ENCODE measurements around the gene LPCAT4. TPM values are rescaled to one million over a fixed set of nuclear protein-coding genes. Genes with fewer than 3 reads are reported as not detected.

LPCAT4 gene
- total and polyA plus RNA-seq, 4 donors, result 1.1 to 2.4 (median 1.8) TPM

DNA sequence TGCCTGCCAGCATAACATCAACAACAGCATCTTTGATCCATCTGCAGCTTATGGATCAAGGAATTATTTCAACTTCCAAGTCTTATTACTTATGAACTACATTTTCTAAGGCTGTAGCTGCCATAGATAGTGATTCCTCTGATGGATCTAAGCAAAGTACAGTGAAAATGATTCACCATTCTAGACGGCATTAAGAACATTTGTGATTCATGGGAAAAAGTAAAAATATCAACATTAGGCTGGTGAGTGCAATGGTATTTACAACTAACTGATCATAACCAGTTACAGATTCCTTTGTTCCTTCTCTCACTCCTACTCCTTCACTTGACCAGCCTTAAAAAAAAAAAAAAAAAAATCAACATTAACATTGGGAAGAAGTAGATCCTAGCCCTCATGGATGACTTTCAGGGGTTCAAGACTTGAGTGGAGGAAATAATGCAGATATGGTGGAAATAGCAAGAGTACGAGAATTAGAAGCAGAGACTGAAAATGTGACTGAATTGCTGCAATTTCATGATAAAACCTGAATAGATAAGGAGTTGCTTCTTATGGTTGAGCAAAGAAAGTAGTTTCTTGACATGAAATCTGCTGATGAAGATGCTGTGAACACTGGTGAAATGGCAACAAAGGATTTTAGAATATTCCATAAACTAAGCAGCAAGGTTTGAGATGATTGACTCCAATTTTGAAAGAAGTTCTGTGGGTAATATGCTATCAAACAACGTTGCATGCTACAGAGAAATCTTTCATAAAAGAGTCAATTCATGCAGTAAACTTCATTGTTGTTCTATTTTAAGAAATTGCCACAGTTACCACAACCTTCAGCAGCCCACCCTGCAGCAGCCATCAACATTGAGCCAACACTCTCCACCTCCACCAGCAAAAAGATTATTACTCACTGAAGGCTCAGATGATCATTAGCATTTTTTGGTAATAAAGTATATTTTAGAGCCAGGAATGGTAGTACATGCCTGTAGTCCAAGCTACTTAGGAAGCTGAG, 52.2 kb downstream of the LPCAT4 start:
- 89% methylated on average over 3 of the region's 3 CpGs for WGBS
- H3K4me3 ChIP-seq (ENCODE audit: low read depth in 1 of 3, low read length in 3 of 3), result no peak overlapping the region
- TF ChIP-seq JUND (IDR thresholded peaks at IDR 0.05) (no peak), NR2F2 (IDR thresholded peaks at IDR 0.05) (no peak), FOXA1 (IDR thresholded peaks at IDR 0.05) (no peak), SP1 (IDR thresholded peaks at IDR 0.05) (no peak), FOXA2 (IDR thresholded peaks at IDR 0.05) (no peak), EGR1 (IDR thresholded peaks at IDR 0.05; ENCODE audit: low read depth in 2 of 2) (no peak), GABPA (IDR thresholded peaks at IDR 0.05 in 1 of 2, conservative IDR thresholded peaks at IDR 0.05 in 1 of 2) (no peak), YY1 (IDR thresholded peaks at IDR 0.05) (no peak), HNF4A (conservative IDR thresholded peaks at IDR 0.05) (no peak), TAF1 (conservative IDR thresholded peaks at IDR 0.05) (no peak), HNF4G (IDR thresholded peaks at IDR 0.05) (no peak), RXRA (IDR thresholded peaks at IDR 0.05) (no peak), RAD21 (IDR thresholded peaks at IDR 0.05) (no peak)
- TF ChIP-seq, protein P1, sequence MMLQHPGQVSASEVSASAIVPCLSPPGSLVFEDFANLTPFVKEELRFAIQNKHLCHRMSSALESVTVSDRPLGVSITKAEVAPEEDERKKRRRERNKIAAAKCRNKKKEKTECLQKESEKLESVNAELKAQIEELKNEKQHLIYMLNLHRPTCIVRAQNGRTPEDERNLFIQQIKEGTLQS (IDR thresholded peaks at IDR 0.05), result no peak
- TF ChIP-seq, protein P2, sequence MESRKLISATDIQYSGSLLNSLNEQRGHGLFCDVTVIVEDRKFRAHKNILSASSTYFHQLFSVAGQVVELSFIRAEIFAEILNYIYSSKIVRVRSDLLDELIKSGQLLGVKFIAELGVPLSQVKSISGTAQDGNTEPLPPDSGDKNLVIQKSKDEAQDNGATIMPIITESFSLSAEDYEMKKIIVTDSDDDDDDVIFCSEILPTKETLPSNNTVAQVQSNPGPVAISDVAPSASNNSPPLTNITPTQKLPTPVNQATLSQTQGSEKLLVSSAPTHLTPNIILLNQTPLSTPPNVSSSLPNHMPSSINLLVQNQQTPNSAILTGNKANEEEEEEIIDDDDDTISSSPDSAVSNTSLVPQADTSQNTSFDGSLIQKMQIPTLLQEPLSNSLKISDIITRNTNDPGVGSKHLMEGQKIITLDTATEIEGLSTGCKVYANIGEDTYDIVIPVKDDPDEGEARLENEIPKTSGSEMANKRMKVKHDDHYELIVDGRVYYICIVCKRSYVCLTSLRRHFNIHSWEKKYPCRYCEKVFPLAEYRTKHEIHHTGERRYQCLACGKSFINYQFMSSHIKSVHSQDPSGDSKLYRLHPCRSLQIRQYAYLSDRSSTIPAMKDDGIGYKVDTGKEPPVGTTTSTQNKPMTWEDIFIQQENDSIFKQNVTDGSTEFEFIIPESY (IDR thresholded peaks at IDR 0.05), result no peak
- TF ChIP-seq, protein P3, sequence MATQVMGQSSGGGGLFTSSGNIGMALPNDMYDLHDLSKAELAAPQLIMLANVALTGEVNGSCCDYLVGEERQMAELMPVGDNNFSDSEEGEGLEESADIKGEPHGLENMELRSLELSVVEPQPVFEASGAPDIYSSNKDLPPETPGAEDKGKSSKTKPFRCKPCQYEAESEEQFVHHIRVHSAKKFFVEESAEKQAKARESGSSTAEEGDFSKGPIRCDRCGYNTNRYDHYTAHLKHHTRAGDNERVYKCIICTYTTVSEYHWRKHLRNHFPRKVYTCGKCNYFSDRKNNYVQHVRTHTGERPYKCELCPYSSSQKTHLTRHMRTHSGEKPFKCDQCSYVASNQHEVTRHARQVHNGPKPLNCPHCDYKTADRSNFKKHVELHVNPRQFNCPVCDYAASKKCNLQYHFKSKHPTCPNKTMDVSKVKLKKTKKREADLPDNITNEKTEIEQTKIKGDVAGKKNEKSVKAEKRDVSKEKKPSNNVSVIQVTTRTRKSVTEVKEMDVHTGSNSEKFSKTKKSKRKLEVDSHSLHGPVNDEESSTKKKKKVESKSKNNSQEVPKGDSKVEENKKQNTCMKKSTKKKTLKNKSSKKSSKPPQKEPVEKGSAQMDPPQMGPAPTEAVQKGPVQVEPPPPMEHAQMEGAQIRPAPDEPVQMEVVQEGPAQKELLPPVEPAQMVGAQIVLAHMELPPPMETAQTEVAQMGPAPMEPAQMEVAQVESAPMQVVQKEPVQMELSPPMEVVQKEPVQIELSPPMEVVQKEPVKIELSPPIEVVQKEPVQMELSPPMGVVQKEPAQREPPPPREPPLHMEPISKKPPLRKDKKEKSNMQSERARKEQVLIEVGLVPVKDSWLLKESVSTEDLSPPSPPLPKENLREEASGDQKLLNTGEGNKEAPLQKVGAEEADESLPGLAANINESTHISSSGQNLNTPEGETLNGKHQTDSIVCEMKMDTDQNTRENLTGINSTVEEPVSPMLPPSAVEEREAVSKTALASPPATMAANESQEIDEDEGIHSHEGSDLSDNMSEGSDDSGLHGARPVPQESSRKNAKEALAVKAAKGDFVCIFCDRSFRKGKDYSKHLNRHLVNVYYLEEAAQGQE (IDR thresholded peaks at IDR 0.05), result no peak
- TF ChIP-seq, protein P4, sequence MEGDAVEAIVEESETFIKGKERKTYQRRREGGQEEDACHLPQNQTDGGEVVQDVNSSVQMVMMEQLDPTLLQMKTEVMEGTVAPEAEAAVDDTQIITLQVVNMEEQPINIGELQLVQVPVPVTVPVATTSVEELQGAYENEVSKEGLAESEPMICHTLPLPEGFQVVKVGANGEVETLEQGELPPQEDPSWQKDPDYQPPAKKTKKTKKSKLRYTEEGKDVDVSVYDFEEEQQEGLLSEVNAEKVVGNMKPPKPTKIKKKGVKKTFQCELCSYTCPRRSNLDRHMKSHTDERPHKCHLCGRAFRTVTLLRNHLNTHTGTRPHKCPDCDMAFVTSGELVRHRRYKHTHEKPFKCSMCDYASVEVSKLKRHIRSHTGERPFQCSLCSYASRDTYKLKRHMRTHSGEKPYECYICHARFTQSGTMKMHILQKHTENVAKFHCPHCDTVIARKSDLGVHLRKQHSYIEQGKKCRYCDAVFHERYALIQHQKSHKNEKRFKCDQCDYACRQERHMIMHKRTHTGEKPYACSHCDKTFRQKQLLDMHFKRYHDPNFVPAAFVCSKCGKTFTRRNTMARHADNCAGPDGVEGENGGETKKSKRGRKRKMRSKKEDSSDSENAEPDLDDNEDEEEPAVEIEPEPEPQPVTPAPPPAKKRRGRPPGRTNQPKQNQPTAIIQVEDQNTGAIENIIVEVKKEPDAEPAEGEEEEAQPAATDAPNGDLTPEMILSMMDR (IDR thresholded peaks at IDR 0.05; ENCODE audit: low read depth, low read length, missing input control), result no peak
- TF ChIP-seq, protein P5, sequence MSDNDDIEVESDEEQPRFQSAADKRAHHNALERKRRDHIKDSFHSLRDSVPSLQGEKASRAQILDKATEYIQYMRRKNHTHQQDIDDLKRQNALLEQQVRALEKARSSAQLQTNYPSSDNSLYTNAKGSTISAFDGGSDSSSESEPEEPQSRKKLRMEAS (IDR thresholded peaks at IDR 0.05), result no peak

More for the DNA sequence above, 52.2 kb downstream of the LPCAT4 start:
- Histone ChIP-seq H3K9me3 (ENCODE audit: control insufficient read depth in 4 of 4, low read length in 3 of 4) (no peaks in the 10 kb centered on the region), H3K36me3 (ENCODE audit: control insufficient read depth in 4 of 4, insufficient read depth in 3 of 4, low read depth in 1 of 4, low read length in 3 of 4) (peaks cover 0 to 4% (median 0%) of the 10 kb centered on the region in 4 donors), H3K27me3 (ENCODE audit: control insufficient read depth in 4 of 4, insufficient read depth in 4 of 4, low read length in 3 of 4) (no peaks in the 10 kb centered on the region), H3K27ac (ENCODE audit: low read depth in 1 of 2, low read length in 2 of 2) (no peak overlapping the region), H3K4me1 (ENCODE audit: control insufficient read depth in 4 of 4, insufficient read depth in 4 of 4, low read length in 3 of 4) (peaks cover 0 to 9% (median 6%) of the 10 kb centered on the region in 4 donors), H3K9ac (ENCODE audit: low read depth in 1 of 2, low read length in 2 of 2) (no peak overlapping the region)
- DNase-seq (ENCODE audit: low spot score), result no peak
